Measurements from ENCODE around the gene HNMT.
"Not testable (repeated sequence)": the region's sequence is repeated elsewhere in the genome, so short reads cannot be mapped to it uniquely, and the experiment has no call there.

The HNMT gene

DNA sequence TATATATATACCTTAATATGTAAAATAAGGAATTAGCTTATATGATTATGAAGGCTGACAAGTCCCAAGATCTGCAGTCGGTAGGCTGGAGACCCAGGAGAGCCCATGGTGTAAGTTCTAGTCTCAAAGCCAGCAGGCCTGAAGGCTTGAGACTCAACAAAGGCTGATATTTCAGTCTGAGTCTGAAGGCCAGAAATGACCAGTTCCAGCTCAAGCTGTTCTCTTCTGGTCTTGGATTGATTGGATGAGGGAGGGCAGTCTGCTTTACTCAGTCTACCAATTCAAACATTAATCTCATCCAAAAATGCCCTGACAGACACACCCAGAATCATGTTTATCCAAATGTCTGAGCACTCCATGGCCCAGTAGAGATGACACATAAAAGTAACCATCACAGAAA, 22.0 kb downstream of the HNMT start:
- H3K4me3 ChIP-seq (ENCODE audit: low read depth, low read length): no peak overlapping the region
- no peak for TF ChIP-seq CTCF (IDR thresholded peaks at IDR 0.05; ENCODE audit: borderline replicate concordance, insufficient read depth, low read depth, low read length)

- TF ChIP-seq CTCF (IDR thresholded peaks at IDR 0.05; ENCODE audit: borderline replicate concordance, insufficient read depth, low read depth, low read length): no peak
Measured at GRCh38 chr2:137987011-137987410, 22.7 kb downstream of the HNMT start.

GRCh38 chr2:137991078-137991477, 26.8 kb downstream of the HNMT start:
- no peak for TF ChIP-seq CTCF (IDR thresholded peaks at IDR 0.05; ENCODE audit: borderline replicate concordance, insufficient read depth, low read depth, low read length)
- H3K4me3 ChIP-seq (ENCODE audit: low read depth, low read length): no peak overlapping the region

More at GRCh38 chr2:137987011-137987410, 22.7 kb downstream of the HNMT start:
- H3K4me3 ChIP-seq (ENCODE audit: low read depth, low read length): no peak overlapping the region

DNA sequence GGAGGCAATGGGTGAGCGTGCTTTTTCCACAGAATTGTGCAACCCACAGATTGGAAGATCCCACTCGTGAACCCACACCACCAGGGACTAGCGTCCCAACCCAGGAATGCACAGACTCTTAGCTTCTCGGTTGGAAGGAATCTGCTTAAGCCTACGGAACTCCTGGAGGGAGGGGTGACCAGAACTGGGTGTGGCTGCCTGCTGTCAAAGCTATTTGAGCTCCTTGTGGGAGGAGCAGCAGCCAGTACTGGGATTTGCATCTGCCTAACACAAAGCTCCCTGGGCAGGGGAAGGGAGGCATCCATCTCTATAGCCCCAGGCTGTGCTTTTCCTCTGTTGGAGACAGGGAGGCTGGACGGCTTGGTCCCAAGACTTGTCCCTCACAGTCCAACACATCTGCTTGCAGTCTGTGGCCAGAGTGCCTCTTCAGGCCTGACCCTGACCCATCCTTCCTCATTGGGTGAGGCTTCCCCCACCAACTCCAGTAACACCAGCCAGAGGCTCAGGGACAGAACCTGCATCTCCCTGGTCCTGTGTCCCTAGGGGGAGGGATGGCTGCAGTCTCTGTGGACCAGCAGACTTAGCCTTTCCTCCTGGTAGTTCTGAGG, 27.9 kb downstream of the HNMT start:
- no peak overlapping the region for H3K4me3 ChIP-seq (ENCODE audit: low read depth, low read length)
- no peak for TF ChIP-seq CTCF (IDR thresholded peaks at IDR 0.05; ENCODE audit: borderline replicate concordance, insufficient read depth, low read depth, low read length)

DNA sequence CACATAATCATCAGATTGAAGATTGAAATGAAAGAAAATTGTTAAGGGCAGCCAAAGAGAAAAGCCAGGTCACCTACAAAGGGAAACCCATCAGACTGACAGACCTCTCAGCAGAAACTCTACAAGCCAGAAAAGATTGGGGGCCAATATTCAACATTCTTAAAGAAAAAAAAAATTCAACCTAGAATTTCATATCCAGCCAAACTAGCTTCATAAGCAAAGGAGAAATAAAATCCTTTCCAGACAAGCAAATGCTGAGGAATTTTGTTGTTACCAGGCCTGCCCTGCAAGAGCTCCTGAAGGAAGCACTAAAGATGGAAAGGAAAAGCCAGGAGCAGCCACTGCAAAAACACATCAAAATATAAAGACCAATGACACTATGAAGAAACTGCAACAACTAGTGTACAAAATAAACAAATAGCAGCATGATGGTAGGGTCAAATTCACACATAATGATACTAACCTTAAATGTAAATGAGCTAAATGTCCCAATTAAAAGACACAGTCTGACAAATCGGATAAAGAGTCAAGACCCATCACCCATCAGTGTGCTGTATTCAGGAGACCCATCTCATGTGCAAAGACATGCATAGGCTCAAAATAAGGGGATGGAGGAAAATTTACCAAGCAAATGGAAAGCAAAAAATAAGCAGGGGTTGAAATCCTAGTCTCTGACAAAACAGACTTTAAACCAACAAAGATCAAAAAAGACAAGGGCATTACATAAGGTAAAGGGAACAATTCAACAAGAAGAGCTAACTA, 29.6 kb downstream of the HNMT start:
- not testable (repeated sequence) for H3K4me3 ChIP-seq (ENCODE audit: low read depth, low read length)

- not testable (repeated sequence) for H3K4me3 ChIP-seq (ENCODE audit: low read depth, low read length)
Measured at GRCh38 chr2:137995368-137995767, 31.1 kb downstream of the HNMT start.

DNA sequence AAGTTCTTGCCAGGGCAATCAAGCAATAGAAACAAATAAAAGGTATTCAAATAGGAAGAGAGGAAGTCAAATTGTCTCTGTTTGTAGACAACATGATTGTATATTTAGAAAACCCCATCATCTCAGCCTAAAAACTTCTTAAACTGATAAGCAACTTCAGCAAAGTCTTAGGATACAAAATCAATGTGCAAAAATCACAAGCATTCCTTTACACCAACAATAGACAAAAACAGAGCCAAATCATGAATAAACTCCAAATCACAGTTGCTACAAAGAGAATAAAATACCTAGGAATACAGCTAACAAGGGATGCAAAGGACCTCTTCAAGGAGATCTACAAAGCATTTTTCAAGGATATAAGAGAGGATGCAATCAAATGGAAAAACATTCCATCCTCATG, 31.9 kb downstream of the HNMT start:
- not testable (repeated sequence) for H3K4me3 ChIP-seq (ENCODE audit: low read depth, low read length)

- TF ChIP-seq CTCF (IDR thresholded peaks at IDR 0.05; ENCODE audit: borderline replicate concordance, insufficient read depth, low read depth, low read length): no peak
- no peak overlapping the region for H3K4me3 ChIP-seq (ENCODE audit: low read depth, low read length)
Measured at GRCh38 chr2:137997733-137998132, 33.5 kb downstream of the HNMT start.

- H3K4me3 ChIP-seq (ENCODE audit: low read depth, low read length): no peak overlapping the region
- TF ChIP-seq CTCF (IDR thresholded peaks at IDR 0.05; ENCODE audit: borderline replicate concordance, insufficient read depth, low read depth, low read length): no peak
Measured at GRCh38 chr2:137998503-137998902, 34.2 kb downstream of the HNMT start.

All from GM12875 (cell line).